K562 (cell line): Measurements from ENCODE around the gene MTTP. TPM values are rescaled to one million over a fixed set of nuclear protein-coding genes. Genes with fewer than 3 reads are reported as not detected.

Source experiments
- ATAC-seq: fragments of 200-7000 bp; cut with Tn5 transposase; 3 replicates; pipeline ENCODE4 v1.9.1; 2020; ENCODE audit warnings: moderate library complexity
- BruUV-seq: library from RNA; stranded (reverse); fragments of 400-500 nt; replicated peaks from 2 replicates; lab custom pipeline; 2021; lab: Mats Ljungman, UMichigan
- CTCF ChIA-PET: fragments of 300-600 bp; formaldehyde crosslinking; extraction: SDS; loops from one replicate; lab custom pipeline; 2021; ENCODE audit warnings: low intra/inter-chr PET ratio; lab: Yijun Ruan, JAX
- POLR2A ChIA-PET: fragments of 300-600, 350-650 bp; sonication (Branson Sonifier 250); formaldehyde crosslinking; extraction: SDS; loops from one replicate; lab custom pipeline; 2021; ENCODE audit warnings: antibody characterized with exemption, inconsistent platforms; lab: Yijun Ruan, JAX
- DNase-seq, 4 experiments: peaks; one replicate each; pipeline versions ENCODE4 v3.0.0 to v3.0.0-alpha.2; 2011 to 2018; ENCODE audit warnings: low spot score in 3 of 4, mixed read lengths in 3 of 4; ENCODE audit errors: extremely low read depth in 1 of 4
- FAIRE-seq: peaks from 2 replicates; lab custom pipeline; 2011; peaks lifted over from hg19 to GRCh38; lab: Jason Lieb, UNC
- H2AFZ ChIP-seq: 2 replicates; pipeline ENCODE4 v1.6.0; 2011; ENCODE audit warnings: low read depth, low read length, control low read depth, inconsistent platforms
- H3K27ac ChIP-seq: fragments of 200-600 bp; 3 replicates; pipeline ENCODE4 v1.8.0; 2011; ENCODE audit warnings: low read depth, mild to moderate bottlenecking, control low read depth, inconsistent platforms, low read length, moderate library complexity, mixed read lengths; ENCODE audit errors: extremely low read depth
- H3K27me3 ChIP-seq, 2 experiments: fragments of 300-600 bp in 1 of 2; 2 replicates in 1 of 2; 3 replicates in 1 of 2; pipeline versions ENCODE4 v1.6.0 to v1.8.0; 2011; ENCODE audit warnings: inconsistent platforms in 2 of 2, low read length in 2 of 2, mild to moderate bottlenecking in 1 of 2, mixed read lengths in 1 of 2, moderate library complexity in 1 of 2; ENCODE audit not compliant: control insufficient read depth in 2 of 2, insufficient read depth in 2 of 2
- H3K36me3 ChIP-seq: fragments of 300-600 bp; 3 replicates; pipeline ENCODE4 v1.8.0; 2011; ENCODE audit warnings: mild to moderate bottlenecking, low read length, inconsistent platforms; ENCODE audit not compliant: control insufficient read depth, insufficient read depth
- H3K4me1 ChIP-seq, 2 experiments: fragments of 200-600 bp in 1 of 2; replicated peaks in 1 of 2; 2 replicates in 1 of 2; 3 replicates in 1 of 2; pipeline versions ENCODE4 v1.5.1 to v1.8.0; 2011; ENCODE audit warnings: inconsistent platforms in 2 of 2, low read length in 2 of 2, mild to moderate bottlenecking in 1 of 2, mixed read lengths in 1 of 2, moderate library complexity in 1 of 2; ENCODE audit not compliant: control insufficient read depth in 2 of 2, insufficient read depth in 2 of 2
- H3K4me2 ChIP-seq: 2 replicates; pipeline ENCODE4 v1.6.1; 2011; ENCODE audit warnings: low read length, control low read depth, inconsistent platforms, mixed read lengths; ENCODE audit not compliant: insufficient read depth
- H3K4me3 ChIP-seq: fragments of 200-600 bp; sonication (generic), shearing (Covaris generic); 2 replicates; pipeline ENCODE4 v1.5.1; 2016; ENCODE audit warnings: control low read depth, inconsistent platforms
- H3K79me2 ChIP-seq: fragments of 200-600 bp; 3 replicates; pipeline ENCODE4 v1.8.0; 2011; ENCODE audit warnings: low read length, inconsistent platforms; ENCODE audit not compliant: control insufficient read depth, insufficient read depth
- H3K9ac ChIP-seq, 2 experiments: 2 replicates each; pipeline versions ENCODE4 v1.6.0 to v1.6.1; 2011; ENCODE audit warnings: low read depth in 2 of 2, low read length in 2 of 2, control low read depth in 1 of 2, inconsistent platforms in 1 of 2, mild to moderate bottlenecking in 1 of 2, mixed read lengths in 1 of 2; ENCODE audit not compliant: insufficient read depth in 1 of 2
- H3K9me1 ChIP-seq: one replicate; pipeline ENCODE4 v1.6.0; 2011; ENCODE audit warnings: inconsistent platforms, mild to moderate bottlenecking, low read length, moderate library complexity; ENCODE audit not compliant: control insufficient read depth, insufficient read depth
- H3K9me3 ChIP-seq: replicated peaks from 2 replicates; pipeline ENCODE4 v1.5.1; 2011; ENCODE audit warnings: low read depth, low read length, inconsistent platforms; ENCODE audit not compliant: control insufficient read depth, insufficient read depth
- H4K20me1 ChIP-seq: replicated peaks from 2 replicates; pipeline ENCODE4 v1.6.1; 2011; ENCODE audit warnings: low read length, inconsistent platforms, mixed read lengths; ENCODE audit not compliant: control insufficient read depth, insufficient read depth
- ARID3A ChIP-seq: IDR thresholded peaks from 2 replicates; pipeline ENCODE4 v1.6.1; 2012; ENCODE audit warnings: low read depth, low read length, improper control_type of control experiment, borderline replicate concordance
- ELK1 ChIP-seq: sonication (generic); formaldehyde crosslinking; IDR thresholded peaks from 2 replicates; pipeline ENCODE4 v1.8.1; 2022; ENCODE audit warnings: missing genetic modification reagents
- KDM1A ChIP-seq, 2 experiments: fragments of 450-650 bp; IDR thresholded peaks; 2 replicates each; pipeline ENCODE4 v1.6.1; 2016; ENCODE audit warnings: mild to moderate bottlenecking in 2 of 2
- KDM5B ChIP-seq: fragments of 200-600 bp; sonication (generic); IDR thresholded peaks from 2 replicates; pipeline ENCODE4 v1.6.1; 2012; ENCODE audit warnings: low read depth, mild to moderate bottlenecking, moderate library complexity, low read length, control low read depth, inconsistent platforms; ENCODE audit not compliant: insufficient replicate concordance
- MEIS2 ChIP-seq: fragments of 450-650 bp; IDR thresholded peaks from 2 replicates; pipeline ENCODE4 v1.6.1; 2014; ENCODE audit warnings: mild to moderate bottlenecking; ENCODE audit not compliant: partially characterized antibody
- NFXL1 ChIP-seq: fragments of 450-650 bp; formaldehyde crosslinking; IDR thresholded peaks from 2 replicates; pipeline ENCODE4 v1.4.0; 2021; ENCODE audit warnings: mild to moderate bottlenecking
- ZFX ChIP-seq: sonication (generic); formaldehyde crosslinking; IDR thresholded peaks from 2 replicates; pipeline ENCODE4 v1.8.0; 2022; ENCODE audit warnings: mild to moderate bottlenecking, missing genetic modification reagents, moderate library complexity
- WGBS: fragments of 100-300 bp; shearing (Covaris generic); methylation state at CpG from one replicate; pipeline ENCODE4 v1.1.6; 2016; ENCODE audit warnings: low coverage, mixed read lengths; ENCODE audit not compliant: insufficient coverage; ENCODE audit errors: missing lambda C conversion rate; 5-methylcytosine and 5-hydroxymethylcytosine counted together
- in situ Hi-C: fragments of 300-500 bp; cut with MboI; formaldehyde crosslinking; loops from 4 replicates; pipeline ENCODE4 v1.15.0; 2018; ENCODE audit warnings: inconsistent platforms, mixed read lengths
- intact Hi-C: fragments of 100-400 bp; cut with micrococcal nuclease; formaldehyde crosslinking; loops from 2 replicates; pipeline ENCODE4 v1.14.2; 2022
- polyA plus RNA-seq, 8 experiments: library from polyadenylated mRNA; depleted of rRNA in 4 of 8; stranded (reverse) in 5 of 8; unstranded in 3 of 8; fragments of >200 nt; fragmentation: Nextera tagmentation in 2 of 8; fragmentation: Illumina TruSeq in 1 of 8; extraction: Ambion mirVana in 2 of 8; extraction: Trizol in 1 of 8; gene quantifications; 2 replicates each; pipeline versions ENCODE4 v1.2.1 to v1.2.3, GENCODE V29; 2011 to 2014; ENCODE audit warnings: inconsistent platforms in 1 of 8, missing spikeins in 1 of 8
- total RNA-seq, 7 experiments: library from RNA; depleted of rRNA in 6 of 7; stranded (reverse); fragments of >200 nt in 6 of 7; fragmentation: Illumina TruSeq in 2 of 7; extraction: Trizol in 2 of 7; gene quantifications; 2 replicates each; pipeline versions ENCODE4 v1.2.1 to v1.2.3, GENCODE V29; 2011 to 2021; ENCODE audit warnings: low replicate concordance in 1 of 7
- TF ChIP-seq, protein P1 (sequence below): sonication (generic); formaldehyde crosslinking; IDR thresholded peaks from 2 replicates; pipeline ENCODE4 v1.4.0; 2020; ENCODE audit warnings: mild to moderate bottlenecking, missing genetic modification reagents

The MTTP gene
- total and polyA plus RNA-seq, 9 of the 15 experiments (the other 6 are each of a cell fraction or from before 2014, with no cell fraction given) = 0.01 to 0.29 (median 0.04) TPM; not detected in 2

DNA sequence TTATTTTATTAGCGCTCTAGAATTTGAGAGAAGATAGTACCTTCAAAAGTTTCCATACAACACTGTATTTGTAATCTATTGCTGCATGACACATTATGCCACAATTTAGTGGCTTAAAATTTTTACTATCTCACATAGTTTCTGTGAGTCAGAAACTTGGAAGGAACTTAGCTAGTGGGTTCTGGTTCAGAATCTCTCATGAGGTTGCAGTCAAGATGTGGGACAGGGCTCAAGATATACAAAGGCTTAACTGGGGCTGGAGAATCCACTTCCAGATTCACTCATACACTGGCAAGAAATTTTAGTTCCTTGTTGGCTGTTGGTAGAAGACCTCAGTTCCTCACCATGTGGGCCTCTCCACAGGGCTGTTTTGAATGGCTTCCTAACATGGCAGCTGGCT lies 94.5 kb downstream of the MTTP start (continued):
- TF ChIP-seq, protein P1, sequence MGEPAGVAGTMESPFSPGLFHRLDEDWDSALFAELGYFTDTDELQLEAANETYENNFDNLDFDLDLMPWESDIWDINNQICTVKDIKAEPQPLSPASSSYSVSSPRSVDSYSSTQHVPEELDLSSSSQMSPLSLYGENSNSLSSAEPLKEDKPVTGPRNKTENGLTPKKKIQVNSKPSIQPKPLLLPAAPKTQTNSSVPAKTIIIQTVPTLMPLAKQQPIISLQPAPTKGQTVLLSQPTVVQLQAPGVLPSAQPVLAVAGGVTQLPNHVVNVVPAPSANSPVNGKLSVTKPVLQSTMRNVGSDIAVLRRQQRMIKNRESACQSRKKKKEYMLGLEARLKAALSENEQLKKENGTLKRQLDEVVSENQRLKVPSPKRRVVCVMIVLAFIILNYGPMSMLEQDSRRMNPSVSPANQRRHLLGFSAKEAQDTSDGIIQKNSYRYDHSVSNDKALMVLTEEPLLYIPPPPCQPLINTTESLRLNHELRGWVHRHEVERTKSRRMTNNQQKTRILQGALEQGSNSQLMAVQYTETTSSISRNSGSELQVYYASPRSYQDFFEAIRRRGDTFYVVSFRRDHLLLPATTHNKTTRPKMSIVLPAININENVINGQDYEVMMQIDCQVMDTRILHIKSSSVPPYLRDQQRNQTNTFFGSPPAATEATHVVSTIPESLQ (CRISPR knock-in tag) = no peak
- no peak for TF ChIP-seq ZFX (CRISPR knock-in tag)
- TF ChIP-seq KDM5B = no peak
- TF ChIP-seq ARID3A = no peak
- no peak for TF ChIP-seq NFXL1 (CRISPR knock-in tag)

DNA sequence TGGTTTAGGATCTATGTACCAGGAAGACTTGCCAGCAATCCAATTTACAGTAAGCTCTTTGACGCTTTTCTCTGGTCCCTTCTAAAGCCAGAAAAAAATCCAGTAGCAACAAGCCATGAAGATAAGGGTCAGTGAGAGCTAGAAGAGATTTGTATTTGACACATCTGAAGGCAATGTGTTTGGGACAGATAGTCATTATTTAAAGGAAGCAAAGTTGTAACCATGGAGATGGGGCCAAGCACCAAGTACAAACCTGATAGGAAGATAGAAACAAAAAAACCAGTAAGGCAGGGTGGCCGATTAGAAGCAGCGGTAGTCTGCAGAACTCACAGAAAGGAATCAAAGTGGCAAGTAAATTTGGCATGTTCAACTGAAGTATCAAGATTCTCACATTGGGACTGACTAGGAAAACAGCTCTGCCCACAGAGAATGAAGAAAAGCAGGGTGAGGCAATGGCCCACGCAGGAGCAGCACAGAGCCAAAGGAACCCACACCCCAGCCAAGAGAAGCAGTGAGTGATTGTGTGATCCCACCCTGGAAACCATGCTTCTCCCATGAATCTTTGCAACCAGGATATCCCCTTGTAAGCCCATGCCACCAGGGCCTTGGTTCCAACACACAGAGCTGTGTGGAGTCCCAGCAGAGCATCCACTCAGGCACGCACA lies 95.9 kb downstream of the MTTP start:
- Histone ChIP-seq H3K4me1 (no peaks in the 10 kb centered on the region; a peak in 1 of 5 replicates), H4K20me1 (no peaks in the 10 kb centered on the region), H3K4me2 (no peak overlapping the region), H2AFZ (no peak overlapping the region), H3K4me3 (no peak overlapping the region), H3K36me3 (no peaks in the 10 kb centered on the region), H3K9ac (no peak overlapping the region), H3K27me3 (peaks cover 0 to 2% of the 10 kb centered on the region in 2 experiments; a peak in 1 of 5 replicates), H3K9me3 (no peaks in the 10 kb centered on the region), H3K9me1 (no peaks in the 10 kb centered on the region), H3K27ac (no peak overlapping the region), H3K79me2 (no peaks in the 10 kb centered on the region)
- CTCF ChIA-PET = interaction anchor here (0.6 kb wide), 1 partner anchor 214 kb away, joined by 4 read pairs; no protein-coding TSS in a partner anchor
- WGBS = 0% methylated on average over 4 of the region's 5 CpGs
- intact Hi-C loops (no loop called here), in situ Hi-C loops (no loop called here)
- DNase-seq (peak in 3 of 4 experiments; percentile 17 to 53 (median 21)), FAIRE-seq (no peak), ATAC-seq (peak; percentile 60)
- POLR2A ChIA-PET = interaction anchor here (1.1 kb wide), 1 partner anchor 10 kb away, joined by 4 read pairs; no protein-coding TSS in a partner anchor
- BruUV-seq = no TSS peak
- TF ChIP-seq KDM1A (IDR thresholded peaks at IDR 0.05) (peak; percentile 94 to 96), MEIS2 (peak; percentile 57), ELK1 (CRISPR knock-in tag) (no peak)
